K562 (cell line): Measurements from ENCODE around the gene CELSR2. TPM values are rescaled to one million over a fixed set of nuclear protein-coding genes. Genes with fewer than 3 reads are reported as not detected.

Source experiments
- ATAC-seq: fragments of 200-7000 bp; cut with Tn5 transposase; 3 replicates; pipeline ENCODE4 v1.9.1; 2020; ENCODE audit warnings: moderate library complexity
- BruUV-seq: library from RNA; stranded (reverse); fragments of 400-500 nt; replicated peaks from 2 replicates; lab custom pipeline; 2021; lab: Mats Ljungman, UMichigan
- CTCF ChIA-PET: fragments of 300-600 bp; formaldehyde crosslinking; extraction: SDS; loops from one replicate; lab custom pipeline; 2021; ENCODE audit warnings: low intra/inter-chr PET ratio; lab: Yijun Ruan, JAX
- POLR2A ChIA-PET: fragments of 300-600, 350-650 bp; sonication (Branson Sonifier 250); formaldehyde crosslinking; extraction: SDS; loops from one replicate; lab custom pipeline; 2021; ENCODE audit warnings: antibody characterized with exemption, inconsistent platforms; lab: Yijun Ruan, JAX
- DNase-seq, 4 experiments: peaks; one replicate each; pipeline versions ENCODE4 v3.0.0 to v3.0.0-alpha.2; 2011 to 2018; ENCODE audit warnings: low spot score in 3 of 4, mixed read lengths in 3 of 4; ENCODE audit errors: extremely low read depth in 1 of 4
- FAIRE-seq: peaks from 2 replicates; lab custom pipeline; 2011; peaks lifted over from hg19 to GRCh38; lab: Jason Lieb, UNC
- H2AFZ ChIP-seq: 2 replicates; pipeline ENCODE4 v1.6.0; 2011; ENCODE audit warnings: low read depth, low read length, control low read depth, inconsistent platforms
- H3K27ac ChIP-seq: fragments of 200-600 bp; 3 replicates; pipeline ENCODE4 v1.8.0; 2011; ENCODE audit warnings: low read depth, mild to moderate bottlenecking, control low read depth, inconsistent platforms, low read length, moderate library complexity, mixed read lengths; ENCODE audit errors: extremely low read depth
- H3K27me3 ChIP-seq, 2 experiments: fragments of 300-600 bp in 1 of 2; 2 replicates in 1 of 2; 3 replicates in 1 of 2; pipeline versions ENCODE4 v1.6.0 to v1.8.0; 2011; ENCODE audit warnings: inconsistent platforms in 2 of 2, low read length in 2 of 2, mild to moderate bottlenecking in 1 of 2, mixed read lengths in 1 of 2, moderate library complexity in 1 of 2; ENCODE audit not compliant: control insufficient read depth in 2 of 2, insufficient read depth in 2 of 2
- H3K36me3 ChIP-seq: fragments of 300-600 bp; 3 replicates; pipeline ENCODE4 v1.8.0; 2011; ENCODE audit warnings: mild to moderate bottlenecking, low read length, inconsistent platforms; ENCODE audit not compliant: control insufficient read depth, insufficient read depth
- H3K4me1 ChIP-seq, 2 experiments: fragments of 200-600 bp in 1 of 2; replicated peaks in 1 of 2; 2 replicates in 1 of 2; 3 replicates in 1 of 2; pipeline versions ENCODE4 v1.5.1 to v1.8.0; 2011; ENCODE audit warnings: inconsistent platforms in 2 of 2, low read length in 2 of 2, mild to moderate bottlenecking in 1 of 2, mixed read lengths in 1 of 2, moderate library complexity in 1 of 2; ENCODE audit not compliant: control insufficient read depth in 2 of 2, insufficient read depth in 2 of 2
- H3K4me2 ChIP-seq: 2 replicates; pipeline ENCODE4 v1.6.1; 2011; ENCODE audit warnings: low read length, control low read depth, inconsistent platforms, mixed read lengths; ENCODE audit not compliant: insufficient read depth
- H3K4me3 ChIP-seq: fragments of 200-600 bp; sonication (generic), shearing (Covaris generic); 2 replicates; pipeline ENCODE4 v1.5.1; 2016; ENCODE audit warnings: control low read depth, inconsistent platforms
- H3K79me2 ChIP-seq: fragments of 200-600 bp; 3 replicates; pipeline ENCODE4 v1.8.0; 2011; ENCODE audit warnings: low read length, inconsistent platforms; ENCODE audit not compliant: control insufficient read depth, insufficient read depth
- H3K9ac ChIP-seq, 2 experiments: 2 replicates each; pipeline versions ENCODE4 v1.6.0 to v1.6.1; 2011; ENCODE audit warnings: low read depth in 2 of 2, low read length in 2 of 2, control low read depth in 1 of 2, inconsistent platforms in 1 of 2, mild to moderate bottlenecking in 1 of 2, mixed read lengths in 1 of 2; ENCODE audit not compliant: insufficient read depth in 1 of 2
- H3K9me1 ChIP-seq: one replicate; pipeline ENCODE4 v1.6.0; 2011; ENCODE audit warnings: inconsistent platforms, mild to moderate bottlenecking, low read length, moderate library complexity; ENCODE audit not compliant: control insufficient read depth, insufficient read depth
- H3K9me3 ChIP-seq: replicated peaks from 2 replicates; pipeline ENCODE4 v1.5.1; 2011; ENCODE audit warnings: low read depth, low read length, inconsistent platforms; ENCODE audit not compliant: control insufficient read depth, insufficient read depth
- H4K20me1 ChIP-seq: replicated peaks from 2 replicates; pipeline ENCODE4 v1.6.1; 2011; ENCODE audit warnings: low read length, inconsistent platforms, mixed read lengths; ENCODE audit not compliant: control insufficient read depth, insufficient read depth
- BRCA1 ChIP-seq, 2 experiments: fragments of 450-650 bp in 1 of 2; sonication (generic) in 1 of 2; formaldehyde crosslinking in 1 of 2; IDR thresholded peaks; 2 replicates each; pipeline versions ENCODE4 v1.5.0 to v1.6.1; 2017 to 2020; ENCODE audit warnings: mild to moderate bottlenecking in 1 of 2, missing genetic modification reagents in 1 of 2
- CHD2 ChIP-seq: IDR thresholded peaks from 2 replicates; pipeline ENCODE4 v1.6.1; 2011; ENCODE audit warnings: low read depth, low read length
- HCFC1 ChIP-seq: IDR thresholded peaks from 2 replicates; pipeline ENCODE4 v1.6.1; 2012; ENCODE audit warnings: low read depth, low read length, improper control_type of control experiment
- HIVEP1 ChIP-seq: fragments of 250-450 bp; sonication (Bioruptor Pico); IDR thresholded peaks from 2 replicates; pipeline ENCODE4 v1.4.0; 2020; ENCODE audit warnings: mild to moderate bottlenecking
- KAT7 ChIP-seq: sonication (generic); formaldehyde crosslinking; IDR thresholded peaks from 2 replicates; pipeline ENCODE4 v1.8.0; 2022; ENCODE audit warnings: missing genetic modification reagents, mild to moderate bottlenecking, borderline replicate concordance
- PCBP1 ChIP-seq: fragments of 200-400 bp; formaldehyde crosslinking; IDR thresholded peaks from 2 replicates; pipeline ENCODE4 v1.6.1; 2018; ENCODE audit warnings: mild to moderate bottlenecking, low read depth, low read length; ENCODE audit not compliant: poor library complexity, severe bottlenecking
- POU5F1 ChIP-seq: fragments of 150-350 bp; IDR thresholded peaks from 2 replicates; pipeline ENCODE4 v1.6.1; 2014; ENCODE audit warnings: borderline replicate concordance, low read length, low read depth, mild to moderate bottlenecking; ENCODE audit not compliant: partially characterized antibody
- RBFOX2 ChIP-seq: fragments of 200-400 bp; formaldehyde crosslinking; IDR thresholded peaks from 2 replicates; pipeline ENCODE4 v1.6.1; 2017; ENCODE audit warnings: low read depth, mild to moderate bottlenecking, low read length, moderate library complexity
- SAFB ChIP-seq: fragments of 200-400 bp; formaldehyde crosslinking; IDR thresholded peaks from 2 replicates; pipeline ENCODE4 v1.6.1; 2017; ENCODE audit warnings: low read depth, low read length, borderline replicate concordance
- SMAD1 ChIP-seq: fragments of 150-350 bp; IDR thresholded peaks from 2 replicates; pipeline ENCODE4 v1.6.1; 2014; ENCODE audit warnings: low read length, low read depth; ENCODE audit not compliant: partially characterized antibody
- WHSC1 ChIP-seq: IDR thresholded peaks from one replicate; pipeline ENCODE4 v1.6.1; 2012; ENCODE audit warnings: low read length, control low read depth, inconsistent platforms
- XRCC5 ChIP-seq: fragments of 200-400 bp; formaldehyde crosslinking; IDR thresholded peaks from 2 replicates; pipeline ENCODE4 v1.6.1; 2017; ENCODE audit warnings: low read depth, mild to moderate bottlenecking, low read length
- ZNF668 ChIP-seq: fragments of 250-450 bp; sonication (Bioruptor Pico); IDR thresholded peaks from 2 replicates; pipeline ENCODE4 v1.8.0; 2022; ENCODE audit warnings: mild to moderate bottlenecking, inconsistent platforms
- ZNF778 ChIP-seq: fragments of 450-650 bp; formaldehyde crosslinking; IDR thresholded peaks from 2 replicates; pipeline ENCODE4 v1.4.0; 2020; ENCODE audit warnings: mild to moderate bottlenecking, moderate library complexity
- WGBS: fragments of 100-300 bp; shearing (Covaris generic); methylation state at CpG from one replicate; pipeline ENCODE4 v1.1.6; 2016; ENCODE audit warnings: low coverage, mixed read lengths; ENCODE audit not compliant: insufficient coverage; ENCODE audit errors: missing lambda C conversion rate; 5-methylcytosine and 5-hydroxymethylcytosine counted together
- in situ Hi-C: fragments of 300-500 bp; cut with MboI; formaldehyde crosslinking; loops from 4 replicates; pipeline ENCODE4 v1.15.0; 2018; ENCODE audit warnings: inconsistent platforms, mixed read lengths
- intact Hi-C: fragments of 100-400 bp; cut with micrococcal nuclease; formaldehyde crosslinking; loops from 2 replicates; pipeline ENCODE4 v1.14.2; 2022
- polyA plus RNA-seq, 8 experiments: library from polyadenylated mRNA; depleted of rRNA in 4 of 8; stranded (reverse) in 5 of 8; unstranded in 3 of 8; fragments of >200 nt; fragmentation: Nextera tagmentation in 2 of 8; fragmentation: Illumina TruSeq in 1 of 8; extraction: Ambion mirVana in 2 of 8; extraction: Trizol in 1 of 8; gene quantifications; 2 replicates each; pipeline versions ENCODE4 v1.2.1 to v1.2.3, GENCODE V29; 2011 to 2014; ENCODE audit warnings: inconsistent platforms in 1 of 8, missing spikeins in 1 of 8
- total RNA-seq, 7 experiments: library from RNA; depleted of rRNA in 6 of 7; stranded (reverse); fragments of >200 nt in 6 of 7; fragmentation: Illumina TruSeq in 2 of 7; extraction: Trizol in 2 of 7; gene quantifications; 2 replicates each; pipeline versions ENCODE4 v1.2.1 to v1.2.3, GENCODE V29; 2011 to 2021; ENCODE audit warnings: low replicate concordance in 1 of 7
- TF ChIP-seq, protein P1 (sequence below): IDR thresholded peaks from 3 replicates; pipeline ENCODE4 v1.6.1; 2011; ENCODE audit warnings: borderline replicate concordance, mild to moderate bottlenecking, moderate library complexity; ENCODE audit not compliant: insufficient read length; ENCODE audit errors: extremely low read depth
- TF ChIP-seq, protein P2 (sequence below): sonication (generic); formaldehyde crosslinking; IDR thresholded peaks from 2 replicates; pipeline ENCODE4 v1.8.1; 2023; ENCODE audit warnings: mild to moderate bottlenecking, missing genetic modification reagents

The CELSR2 gene
- total and polyA plus RNA-seq, 9 of the 15 experiments (the other 6 are each of a cell fraction or from before 2014, with no cell fraction given) = 0.31 to 21.9 (median 4.2) TPM

DNA sequence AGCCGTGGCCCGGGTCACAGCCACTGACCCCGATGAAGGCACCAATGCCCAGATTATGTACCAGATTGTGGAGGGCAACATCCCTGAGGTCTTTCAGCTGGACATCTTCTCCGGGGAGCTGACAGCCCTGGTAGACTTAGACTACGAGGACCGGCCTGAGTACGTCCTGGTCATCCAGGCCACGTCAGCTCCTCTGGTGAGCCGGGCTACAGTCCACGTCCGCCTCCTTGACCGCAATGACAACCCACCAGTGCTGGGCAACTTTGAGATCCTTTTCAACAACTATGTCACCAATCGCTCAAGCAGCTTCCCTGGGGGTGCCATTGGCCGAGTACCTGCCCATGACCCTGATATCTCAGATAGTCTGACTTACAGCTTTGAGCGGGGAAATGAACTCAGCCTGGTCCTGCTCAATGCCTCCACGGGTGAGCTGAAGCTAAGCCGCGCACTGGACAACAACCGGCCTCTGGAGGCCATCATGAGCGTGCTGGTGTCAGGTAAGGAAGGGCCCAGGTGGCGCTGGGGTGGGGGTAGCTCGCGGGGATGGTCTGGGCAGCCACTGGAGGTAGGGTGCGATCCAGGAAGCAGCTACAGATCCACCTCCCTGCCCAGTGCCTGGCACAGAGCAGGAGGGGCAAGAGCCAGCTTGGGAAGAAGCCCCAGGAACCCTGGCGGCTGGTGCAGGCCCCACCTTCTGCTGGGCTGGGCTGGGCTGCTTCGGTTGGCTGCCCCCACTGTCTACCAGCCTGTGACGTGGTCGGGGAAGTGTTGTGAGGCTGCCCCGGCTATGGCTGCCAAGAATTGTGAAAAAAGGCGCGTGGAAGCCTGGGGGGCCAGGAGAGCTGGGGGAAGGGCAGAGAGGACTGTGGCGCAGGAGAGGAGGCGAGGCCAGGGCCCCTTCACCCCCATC lies 3.8 kb downstream of the CELSR2 start:
- WGBS = 80% methylated on average over 33 of the region's 33 CpGs
- Histone ChIP-seq H3K4me3 (peak overlapping the region; percentile 18; the same call in 1 of the 2 replicates), H4K20me1 (no peaks in the 10 kb centered on the region), H3K9me3 (no peaks in the 10 kb centered on the region), H3K27me3 (no peaks in the 10 kb centered on the region), H3K27ac (peak overlapping the region; percentile 89), H2AFZ (peak overlapping the region; percentile 69), H3K9ac (peak overlapping the region; percentile 81 to 89), H3K4me2 (peak overlapping the region; percentile 83), H3K36me3 (peaks cover 6% of the 10 kb centered on the region; the same call in 2 of the 3 replicates), H3K4me1 (peaks cover 43 to 81% of the 10 kb centered on the region in 2 experiments), H3K79me2 (peaks cover 36% of the 10 kb centered on the region), H3K9me1 (peaks cover 4% of the 10 kb centered on the region)
- ATAC-seq (no peak), FAIRE-seq (no peak), DNase-seq (peak in 2 of 4 experiments; percentile 58 to 59)
- no TSS peak for BruUV-seq
- POLR2A ChIA-PET = interaction anchor here (0.6 to 4.8 kb wide), 9 partner anchors 13 to 291 kb away, joined by 3 to 36 read pairs (median 3); partner anchors contain the start of gene SORT1
- CTCF ChIA-PET = no interaction called here
- intact Hi-C loops (no loop called here), in situ Hi-C loops (no loop called here)
- TF ChIP-seq SMAD1 = no peak
- TF ChIP-seq WHSC1 = no peak
- TF ChIP-seq SAFB = no peak
- no peak for TF ChIP-seq HIVEP1 (CRISPR knock-in tag)
- TF ChIP-seq, protein P1, sequence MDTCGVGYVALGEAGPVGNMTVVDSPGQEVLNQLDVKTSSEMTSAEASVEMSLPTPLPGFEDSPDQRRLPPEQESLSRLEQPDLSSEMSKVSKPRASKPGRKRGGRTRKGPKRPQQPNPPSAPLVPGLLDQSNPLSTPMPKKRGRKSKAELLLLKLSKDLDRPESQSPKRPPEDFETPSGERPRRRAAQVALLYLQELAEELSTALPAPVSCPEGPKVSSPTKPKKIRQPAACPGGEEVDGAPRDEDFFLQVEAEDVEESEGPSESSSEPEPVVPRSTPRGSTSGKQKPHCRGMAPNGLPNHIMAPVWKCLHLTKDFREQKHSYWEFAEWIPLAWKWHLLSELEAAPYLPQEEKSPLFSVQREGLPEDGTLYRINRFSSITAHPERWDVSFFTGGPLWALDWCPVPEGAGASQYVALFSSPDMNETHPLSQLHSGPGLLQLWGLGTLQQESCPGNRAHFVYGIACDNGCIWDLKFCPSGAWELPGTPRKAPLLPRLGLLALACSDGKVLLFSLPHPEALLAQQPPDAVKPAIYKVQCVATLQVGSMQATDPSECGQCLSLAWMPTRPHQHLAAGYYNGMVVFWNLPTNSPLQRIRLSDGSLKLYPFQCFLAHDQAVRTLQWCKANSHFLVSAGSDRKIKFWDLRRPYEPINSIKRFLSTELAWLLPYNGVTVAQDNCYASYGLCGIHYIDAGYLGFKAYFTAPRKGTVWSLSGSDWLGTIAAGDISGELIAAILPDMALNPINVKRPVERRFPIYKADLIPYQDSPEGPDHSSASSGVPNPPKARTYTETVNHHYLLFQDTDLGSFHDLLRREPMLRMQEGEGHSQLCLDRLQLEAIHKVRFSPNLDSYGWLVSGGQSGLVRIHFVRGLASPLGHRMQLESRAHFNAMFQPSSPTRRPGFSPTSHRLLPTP = no peak
- no peak for TF ChIP-seq ZNF778 (CRISPR knock-in tag)
- TF ChIP-seq POU5F1 = no peak
- no peak for TF ChIP-seq BRCA1 (IDR thresholded peaks at IDR 0.05)
- 0 out of 2 replicates have a peak, but pooled peaks have one; percentile 79 for TF ChIP-seq BRCA1 (CRISPR knock-in tag; IDR thresholded peaks at IDR 0.05)
- TF ChIP-seq CHD2 = no peak
- peak; percentile 47; the same call in 1 of the 2 replicates for TF ChIP-seq RBFOX2
- TF ChIP-seq, protein P2, sequence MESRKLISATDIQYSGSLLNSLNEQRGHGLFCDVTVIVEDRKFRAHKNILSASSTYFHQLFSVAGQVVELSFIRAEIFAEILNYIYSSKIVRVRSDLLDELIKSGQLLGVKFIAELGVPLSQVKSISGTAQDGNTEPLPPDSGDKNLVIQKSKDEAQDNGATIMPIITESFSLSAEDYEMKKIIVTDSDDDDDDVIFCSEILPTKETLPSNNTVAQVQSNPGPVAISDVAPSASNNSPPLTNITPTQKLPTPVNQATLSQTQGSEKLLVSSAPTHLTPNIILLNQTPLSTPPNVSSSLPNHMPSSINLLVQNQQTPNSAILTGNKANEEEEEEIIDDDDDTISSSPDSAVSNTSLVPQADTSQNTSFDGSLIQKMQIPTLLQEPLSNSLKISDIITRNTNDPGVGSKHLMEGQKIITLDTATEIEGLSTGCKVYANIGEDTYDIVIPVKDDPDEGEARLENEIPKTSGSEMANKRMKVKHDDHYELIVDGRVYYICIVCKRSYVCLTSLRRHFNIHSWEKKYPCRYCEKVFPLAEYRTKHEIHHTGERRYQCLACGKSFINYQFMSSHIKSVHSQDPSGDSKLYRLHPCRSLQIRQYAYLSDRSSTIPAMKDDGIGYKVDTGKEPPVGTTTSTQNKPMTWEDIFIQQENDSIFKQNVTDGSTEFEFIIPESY (CRISPR knock-in tag) = peak; percentile 60; the same call in 1 of the 2 replicates
- peak; percentile 62 for TF ChIP-seq PCBP1
- TF ChIP-seq ZNF668 (CRISPR knock-in tag) = no peak
- TF ChIP-seq HCFC1 = no peak
- TF ChIP-seq XRCC5 = peak; percentile 48
- no peak for TF ChIP-seq KAT7 (CRISPR knock-in tag)
